ENCODE results near the gene DAPK2.

DNA sequence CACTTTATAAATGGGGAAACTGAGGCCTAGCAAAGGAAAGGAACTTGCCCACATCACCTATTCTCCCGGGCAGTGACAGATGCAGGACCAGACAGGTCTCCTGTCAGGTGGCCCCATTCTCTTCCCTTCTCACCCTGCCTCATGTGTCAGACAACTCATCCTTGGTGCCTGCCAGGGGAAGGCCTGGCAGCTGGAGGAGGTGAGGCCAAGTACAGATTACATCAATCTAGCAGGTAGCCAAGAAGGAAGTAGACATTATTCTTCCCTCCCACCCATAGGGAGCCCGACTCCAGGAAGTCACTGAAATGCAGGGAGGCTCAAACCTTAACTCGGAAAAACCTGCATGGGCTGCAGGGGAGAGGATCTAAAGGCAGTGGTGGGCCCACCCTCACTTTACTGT, 39.6 kb downstream of the DAPK2 start:
- TF ChIP-seq EZH2 (IDR thresholded peaks at IDR 0.05) (no peak), POLR2AphosphoS5 (IDR thresholded peaks at IDR 0.05; ENCODE audit: borderline replicate concordance, low read depth, low read length) (no peak)
